Keratinocyte (primary cell): ENCODE measurements around the gene PCK2. TPM values are rescaled to one million over a fixed set of nuclear protein-coding genes. Genes with fewer than 3 reads are reported as not detected.

ENCODE experiments used
- DNase-seq: peaks from one replicate; pipeline ENCODE4 v3.0.0-alpha.2; 2011; ENCODE audit warnings: low read depth, missing footprints, low spot score
- FAIRE-seq: peaks from 2 replicates; lab custom pipeline; 2011; peaks lifted over from hg19 to GRCh38; lab: Jason Lieb, UNC
- H2AFZ ChIP-seq: 2 replicates; pipeline ENCODE4 v1.6.0; 2012; ENCODE audit warnings: low read length, control low read depth, inconsistent platforms; ENCODE audit not compliant: control insufficient read depth
- H3K27ac ChIP-seq: 2 replicates; pipeline ENCODE4 v1.5.1; 2011; ENCODE audit warnings: low read length; ENCODE audit not compliant: control insufficient read depth, insufficient read depth
- H3K27me3 ChIP-seq: 3 replicates; pipeline ENCODE4 v1.6.0; 2011; ENCODE audit warnings: low read length; ENCODE audit not compliant: control insufficient read depth, insufficient read depth; ENCODE audit errors: extremely low read depth
- H3K36me3 ChIP-seq, 2 experiments: 2 replicates in 1 of 2; 3 replicates in 1 of 2; pipeline ENCODE4 v1.5.1; 2011; ENCODE audit warnings: low read length in 2 of 2, mild to moderate bottlenecking in 1 of 2; ENCODE audit not compliant: control insufficient read depth in 2 of 2, insufficient read depth in 2 of 2; ENCODE audit errors: extremely low read depth in 1 of 2
- H3K4me1 ChIP-seq: 3 replicates; pipeline ENCODE4 v1.5.1; 2011; ENCODE audit warnings: low read length; ENCODE audit not compliant: control insufficient read depth, insufficient read depth; ENCODE audit errors: extremely low read depth
- H3K4me2 ChIP-seq: 3 replicates; pipeline ENCODE4 v1.6.0; 2011; ENCODE audit warnings: low read depth, low read length; ENCODE audit not compliant: control insufficient read depth, insufficient read depth; ENCODE audit errors: extremely low read depth
- H3K4me3 ChIP-seq, 3 experiments: fragments of 200-600 bp in 1 of 3; sonication (generic) in 1 of 3; 2 replicates in 2 of 3; 3 replicates in 1 of 3; pipeline ENCODE4 v1.5.1; 2011 to 2016; ENCODE audit warnings: low read length in 3 of 3, mild to moderate bottlenecking in 3 of 3, control low read depth in 2 of 3, inconsistent platforms in 1 of 3, low read depth in 1 of 3, mixed read lengths in 1 of 3, mixed run types in 1 of 3, moderate library complexity in 1 of 3; ENCODE audit not compliant: control insufficient read depth in 2 of 3, insufficient read depth in 2 of 3; ENCODE audit errors: extremely low read depth in 1 of 3
- H3K79me2 ChIP-seq: 2 replicates; pipeline ENCODE4 v1.6.0; 2012; ENCODE audit warnings: low read length; ENCODE audit not compliant: control insufficient read depth, insufficient read depth
- H3K9ac ChIP-seq: 3 replicates; pipeline ENCODE4 v1.6.0; 2011; ENCODE audit warnings: low read length; ENCODE audit not compliant: control insufficient read depth, insufficient read depth; ENCODE audit errors: extremely low read depth
- H3K9me1 ChIP-seq: 3 replicates; pipeline ENCODE4 v1.6.0; 2011; ENCODE audit warnings: low read length; ENCODE audit not compliant: control insufficient read depth, insufficient read depth; ENCODE audit errors: extremely low read depth
- H3K9me3 ChIP-seq: 2 replicates; pipeline ENCODE4 v1.5.1; 2012; ENCODE audit warnings: low read depth, low read length; ENCODE audit not compliant: control insufficient read depth
- H4K20me1 ChIP-seq: 3 replicates; pipeline ENCODE4 v1.6.0; 2011; ENCODE audit warnings: low read length; ENCODE audit not compliant: control insufficient read depth, insufficient read depth; ENCODE audit errors: extremely low read depth
- CTCF ChIP-seq, 3 experiments: IDR thresholded peaks in 1 of 3; conservative IDR thresholded peaks in 1 of 3; optimal IDR thresholded peaks in 1 of 3; 2 replicates in 2 of 3; 3 replicates in 1 of 3; pipeline versions ENCODE3 to v1.5.1; 2011; ENCODE audit warnings: low read length in 3 of 3, mild to moderate bottlenecking in 3 of 3, moderate library complexity in 2 of 3, control low read depth in 1 of 3, inconsistent platforms in 1 of 3; ENCODE audit not compliant: insufficient read depth in 2 of 3; ENCODE audit errors: extremely low read depth in 1 of 3
- EZH2 ChIP-seq: IDR thresholded peaks from one replicate; pipeline ENCODE4 v1.6.1; 2012; ENCODE audit warnings: inconsistent platforms, mild to moderate bottlenecking, low read length, moderate library complexity
- dilution Hi-C: fragments of 300-500 bp; cut with MboI; formaldehyde crosslinking; loops from one replicate; pipeline ENCODE4 v1.7.0; 2020; ENCODE audit warnings: low sequenced_read_pairs; ENCODE audit not compliant: extremely low pct_ligation_motif_present
- polyA plus RNA-seq, 5 experiments: library from polyadenylated mRNA; depleted of rRNA in 3 of 5; stranded (reverse) in 3 of 5; stranded (forward) in 1 of 5; unstranded in 1 of 5; fragments of >200 nt; gene quantifications; 1 replicate in 1 of 5; 2 replicates in 3 of 5; 3 replicates in 1 of 5; pipeline versions ENCODE4 v1.2.1 to v1.2.3, GENCODE V29; 2011 to 2012; ENCODE audit warnings: missing spikeins in 2 of 5, low read depth in 1 of 5, low replicate concordance in 1 of 5

PCK2 gene
- polyA plus RNA-seq, 1 donor (not counting 4 experiments of a cell fraction or from before 2014, with no cell fraction given): 16.6 TPM

GRCh38 chr14:24088095-24088494 lies 6.0 kb upstream of the PCK2 start:
- no peaks in the 10 kb centered on the region for H3K27me3 ChIP-seq
- H3K9ac ChIP-seq: no peak overlapping the region
- H3K4me3 ChIP-seq: no peak overlapping the region
- no peaks in the 10 kb centered on the region for H3K9me1 ChIP-seq
- no peak overlapping the region for H3K4me2 ChIP-seq
- no peaks in the 10 kb centered on the region for H4K20me1 ChIP-seq
- no peaks in the 10 kb centered on the region for H3K36me3 ChIP-seq
- no peaks in the 10 kb centered on the region for H3K79me2 ChIP-seq
- FAIRE-seq (no peak), DNase-seq (no peak)
- H3K4me1 ChIP-seq: peaks cover 2% of the 10 kb centered on the region
- H2AFZ ChIP-seq: no peak overlapping the region
- dilution Hi-C loops: no loop called here
- TF ChIP-seq CTCF (optimal IDR thresholded peaks at IDR 0.05 in 1 of 3, IDR thresholded peaks at IDR 0.05 in 1 of 3, conservative IDR thresholded peaks at IDR 0.05 in 1 of 3; ENCODE audit: extremely low read depth in 1 of 3, insufficient read depth in 2 of 3, low read length in 3 of 3) (no peak), EZH2 (no peak)
- no peaks in the 10 kb centered on the region for H3K9me3 ChIP-seq
- no peak overlapping the region for H3K27ac ChIP-seq

GRCh38 chr14:24089890-24090289 lies 4.2 kb upstream of the PCK2 start:
- Histone ChIP-seq H3K9me3 (no peaks in the 10 kb centered on the region), H3K9ac (no peak overlapping the region), H3K36me3 (no peaks in the 10 kb centered on the region), H3K27ac (no peak overlapping the region), H4K20me1 (no peaks in the 10 kb centered on the region), H3K27me3 (no peaks in the 10 kb centered on the region), H3K4me2 (no peak overlapping the region), H3K4me1 (peaks cover 9% of the 10 kb centered on the region), H3K9me1 (no peaks in the 10 kb centered on the region), H2AFZ (no peak overlapping the region), H3K4me3 (no peak overlapping the region), H3K79me2 (no peaks in the 10 kb centered on the region)
- dilution Hi-C loops: no loop called here
- TF ChIP-seq CTCF (optimal IDR thresholded peaks at IDR 0.05 in 1 of 3, IDR thresholded peaks at IDR 0.05 in 1 of 3, conservative IDR thresholded peaks at IDR 0.05 in 1 of 3; ENCODE audit: extremely low read depth in 1 of 3, insufficient read depth in 2 of 3, low read length in 3 of 3): no peak
- no peak for TF ChIP-seq EZH2
- DNase-seq: no peak
- no peak for FAIRE-seq
